ENCODE data around the gene AQP3. TPM values are rescaled to one million over a fixed set of nuclear protein-coding genes. Genes with fewer than 3 reads are reported as not detected.
"Not testable (repeated sequence)": the region's sequence is repeated elsewhere in the genome, so short reads cannot be mapped to it uniquely, and the experiment has no call there.

Gene AQP3
- total and polyA plus RNA-seq, 4 donors: 0.50 to 2.5 (median 1.3) TPM

DNA sequence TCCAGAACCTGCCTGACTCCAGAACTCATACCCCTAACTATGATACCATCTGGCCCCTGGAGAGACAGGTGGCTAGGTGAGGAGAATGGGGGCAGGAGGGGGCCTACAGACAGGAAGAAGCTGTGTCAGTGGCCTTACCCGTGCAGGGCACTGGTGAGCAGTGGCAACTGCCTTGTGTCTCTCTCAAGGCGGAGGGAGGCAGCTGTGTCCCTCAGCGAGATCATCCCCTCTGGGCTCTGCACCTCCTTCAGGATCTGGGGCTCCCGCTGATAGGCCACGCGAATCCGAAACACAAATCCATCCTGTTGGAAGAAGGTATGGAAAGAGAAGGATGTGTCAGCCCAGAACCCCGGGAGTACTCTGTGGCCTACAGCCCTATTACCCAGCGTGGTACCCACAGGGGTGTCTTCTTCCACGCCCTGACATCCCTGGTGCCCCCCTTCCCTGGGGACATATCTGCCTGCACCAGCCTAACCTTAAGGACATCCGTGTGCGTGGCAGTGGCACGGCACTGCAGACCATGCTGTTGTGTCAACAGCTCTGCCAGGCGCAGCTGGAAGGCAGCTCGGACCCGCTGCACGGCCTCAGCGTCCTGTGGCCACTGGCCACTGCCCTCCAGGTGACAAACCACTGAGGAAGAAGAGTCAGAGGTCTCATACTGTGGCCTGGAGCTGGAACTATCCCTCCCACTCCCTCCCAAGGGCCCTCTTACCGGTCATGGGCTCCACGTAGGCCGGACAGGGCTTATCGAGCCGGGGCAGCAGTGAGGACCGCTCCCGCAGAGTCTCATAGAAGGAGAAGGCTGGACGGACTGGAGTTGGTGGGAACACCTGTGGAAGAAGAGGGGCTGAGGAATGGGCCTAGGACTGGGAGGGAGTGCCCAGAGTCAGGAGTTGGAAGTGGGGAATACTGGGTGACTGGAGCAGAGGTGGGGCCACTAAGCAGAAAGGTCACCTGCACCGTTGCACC is 18.5 kb upstream of the AQP3 start:
- Histone ChIP-seq H3K36me3 (ENCODE audit: control insufficient read depth, insufficient read depth, low read length) (peaks cover 95% of the 10 kb centered on the region), H3K27ac (ENCODE audit: low read depth, low read length) (no peak overlapping the region), H3K4me3 (ENCODE audit: low read depth, low read length) (no peak overlapping the region), H3K27me3 (ENCODE audit: control insufficient read depth, insufficient read depth, low read length) (no peaks in the 10 kb centered on the region), H3K4me1 (ENCODE audit: control insufficient read depth, insufficient read depth, low read length) (no peaks in the 10 kb centered on the region), H3K9me3 (ENCODE audit: control insufficient read depth, insufficient read depth, low read length) (no peaks in the 10 kb centered on the region)
- 96% methylated on average over 27 of the region's 27 CpGs for WGBS (ENCODE audit: insufficient coverage)
- no peak for DNase-seq (ENCODE audit: low read depth in 4 of 6, low spot score in 6 of 6)

DNA sequence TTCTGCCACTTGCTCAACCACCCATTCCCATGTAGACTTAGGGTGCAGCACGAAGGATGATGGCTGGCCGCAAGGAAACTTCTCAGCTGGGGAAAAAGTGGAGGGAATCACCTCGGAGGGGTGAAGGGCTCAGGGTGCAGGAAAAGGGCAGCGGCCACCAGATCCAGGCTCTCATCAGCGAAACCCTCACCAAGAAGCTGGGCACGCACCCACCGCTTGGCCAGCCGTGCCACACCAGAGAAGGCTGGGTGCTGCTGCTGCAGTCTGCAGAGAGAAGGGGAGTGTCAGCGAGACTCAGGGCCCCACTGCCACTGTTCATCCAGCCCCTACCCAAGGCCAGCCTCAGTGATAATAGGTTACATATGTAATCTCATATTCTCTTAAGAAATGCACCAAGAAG is 17.7 kb upstream of the AQP3 start:
- Histone ChIP-seq H3K27ac (ENCODE audit: low read depth, low read length) (no peak overlapping the region), H3K9me3 (ENCODE audit: control insufficient read depth, insufficient read depth, low read length) (no peaks in the 10 kb centered on the region), H3K27me3 (ENCODE audit: control insufficient read depth, insufficient read depth, low read length) (no peaks in the 10 kb centered on the region), H3K36me3 (ENCODE audit: control insufficient read depth, insufficient read depth, low read length) (peaks cover 96% of the 10 kb centered on the region), H3K4me1 (ENCODE audit: control insufficient read depth, insufficient read depth, low read length) (no peaks in the 10 kb centered on the region), H3K4me3 (ENCODE audit: low read depth, low read length) (no peak overlapping the region)
- WGBS (ENCODE audit: insufficient coverage): 100% methylated on average over 7 of the region's 9 CpGs
- DNase-seq (ENCODE audit: low read depth in 4 of 6, low spot score in 6 of 6): no peak

DNA sequence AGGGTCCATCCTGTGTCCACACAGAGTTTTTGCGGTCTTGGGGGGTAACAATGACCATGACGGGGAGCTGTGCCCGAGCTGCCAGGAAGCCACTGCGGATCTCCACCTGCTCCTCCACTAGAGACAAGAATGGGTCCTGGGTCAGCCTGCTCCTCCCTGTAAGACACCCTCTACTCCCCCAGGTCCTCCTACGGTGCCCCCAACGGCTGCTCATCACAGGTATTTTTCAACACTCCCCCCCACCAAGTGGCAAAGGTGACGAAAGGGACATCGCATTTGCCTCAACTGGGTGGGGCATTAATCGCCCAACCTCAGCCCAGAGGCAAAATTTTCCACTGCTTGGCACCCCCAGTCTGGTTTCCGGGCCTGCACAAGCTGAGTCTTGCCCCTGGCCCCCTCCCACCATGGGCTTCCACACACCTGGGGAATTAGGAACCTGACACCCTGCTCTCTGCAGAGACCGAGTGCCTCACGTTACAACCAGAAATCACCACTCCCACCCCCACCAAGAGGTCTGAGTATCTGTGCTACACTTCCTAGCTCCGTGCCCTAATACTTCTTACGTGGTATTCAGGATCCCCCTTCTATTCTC is 16.7 kb upstream of the AQP3 start:
- 93% methylated on average over 14 of the region's 14 CpGs for WGBS (ENCODE audit: insufficient coverage)
- DNase-seq (ENCODE audit: low read depth in 4 of 6, low spot score in 6 of 6): no peak
- no peak overlapping the region for H3K27ac ChIP-seq (ENCODE audit: low read depth, low read length)
- peaks cover 89% of the 10 kb centered on the region for H3K36me3 ChIP-seq (ENCODE audit: control insufficient read depth, insufficient read depth, low read length)
- no peaks in the 10 kb centered on the region for H3K27me3 ChIP-seq (ENCODE audit: control insufficient read depth, insufficient read depth, low read length)
- H3K9me3 ChIP-seq (ENCODE audit: control insufficient read depth, insufficient read depth, low read length): no peaks in the 10 kb centered on the region
- H3K4me1 ChIP-seq (ENCODE audit: control insufficient read depth, insufficient read depth, low read length): no peaks in the 10 kb centered on the region
- H3K4me3 ChIP-seq (ENCODE audit: low read depth, low read length): no peak overlapping the region

DNA sequence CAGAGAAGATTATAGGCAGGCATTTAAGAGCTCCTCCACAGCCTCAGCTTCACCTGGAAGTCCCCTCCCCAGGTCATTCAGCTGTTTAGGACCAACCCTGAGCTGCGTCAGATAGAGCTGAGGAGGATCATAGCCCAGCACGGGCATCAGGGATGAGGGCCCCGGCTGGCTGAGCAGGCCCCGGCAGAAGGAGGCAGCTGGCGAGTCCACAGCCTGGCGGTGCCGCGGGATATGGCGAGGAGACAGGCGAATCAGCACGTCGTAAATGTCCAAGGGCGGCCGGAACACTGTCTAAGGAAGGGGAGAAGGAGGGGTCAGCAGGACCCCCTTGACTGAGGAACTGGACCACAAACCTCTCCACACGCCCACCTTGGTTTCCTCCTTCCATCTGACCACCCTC is 15.8 kb upstream of the AQP3 start:
- Histone ChIP-seq H3K27ac (ENCODE audit: low read depth, low read length) (no peak overlapping the region), H3K27me3 (ENCODE audit: control insufficient read depth, insufficient read depth, low read length) (no peaks in the 10 kb centered on the region), H3K9me3 (ENCODE audit: control insufficient read depth, insufficient read depth, low read length) (no peaks in the 10 kb centered on the region), H3K36me3 (ENCODE audit: control insufficient read depth, insufficient read depth, low read length) (peaks cover 79% of the 10 kb centered on the region), H3K4me1 (ENCODE audit: control insufficient read depth, insufficient read depth, low read length) (no peaks in the 10 kb centered on the region), H3K4me3 (ENCODE audit: low read depth, low read length) (no peak overlapping the region)
- no peak for DNase-seq (ENCODE audit: low read depth in 4 of 6, low spot score in 6 of 6)
- 92% methylated on average over 15 of the region's 15 CpGs for WGBS (ENCODE audit: insufficient coverage)

DNA sequence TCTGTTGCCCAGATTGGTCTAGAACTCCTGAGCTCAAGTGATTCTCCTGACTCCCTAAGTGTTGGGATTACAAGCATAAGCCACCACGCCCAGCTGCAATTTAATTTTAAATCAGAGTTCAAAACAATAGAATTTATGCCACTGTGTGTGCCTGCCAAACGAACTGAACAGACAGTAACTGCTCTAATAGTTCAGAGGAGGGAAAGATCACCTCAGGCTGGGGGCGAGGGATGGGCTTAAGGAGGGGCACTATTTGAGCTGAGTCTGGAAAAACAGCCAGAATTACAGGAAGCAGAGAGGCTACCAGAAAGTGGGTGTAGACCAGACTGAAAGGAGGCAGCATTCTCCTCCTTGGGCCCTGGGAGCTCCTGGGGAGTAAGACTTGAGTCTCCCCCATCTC is 14.1 kb upstream of the AQP3 start:
- Histone ChIP-seq H3K27me3 (ENCODE audit: control insufficient read depth, insufficient read depth, low read length) (no peaks in the 10 kb centered on the region), H3K36me3 (ENCODE audit: control insufficient read depth, insufficient read depth, low read length) (peaks cover 63% of the 10 kb centered on the region), H3K27ac (ENCODE audit: low read depth, low read length) (no peak overlapping the region), H3K4me3 (ENCODE audit: low read depth, low read length) (no peak overlapping the region), H3K9me3 (ENCODE audit: control insufficient read depth, insufficient read depth, low read length) (no peaks in the 10 kb centered on the region), H3K4me1 (ENCODE audit: control insufficient read depth, insufficient read depth, low read length) (no peaks in the 10 kb centered on the region)
- 86% methylated on average over 2 of the region's 3 CpGs for WGBS (ENCODE audit: insufficient coverage)
- no peak for DNase-seq (ENCODE audit: low read depth in 4 of 6, low spot score in 6 of 6)

DNA sequence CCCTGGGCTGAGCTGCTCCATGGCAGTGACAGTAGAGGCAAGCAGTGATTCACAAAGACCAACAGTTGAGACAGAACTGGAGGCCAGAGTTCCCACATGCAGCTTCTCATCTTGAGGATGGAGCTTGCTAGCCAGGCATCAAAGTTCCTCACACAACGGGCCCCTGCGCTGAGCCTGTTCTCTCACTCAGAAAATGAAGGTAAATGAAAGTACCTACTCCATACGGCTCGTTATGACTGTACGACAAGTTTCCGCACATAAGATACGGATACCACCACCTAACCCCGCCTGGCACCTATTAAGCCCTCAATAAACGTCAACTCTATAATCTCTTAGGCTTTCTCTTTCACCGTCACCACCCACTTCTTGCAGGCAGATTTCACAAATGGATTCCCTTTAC is 13.5 kb upstream of the AQP3 start:
- H3K36me3 ChIP-seq (ENCODE audit: control insufficient read depth, insufficient read depth, low read length): peaks cover 57% of the 10 kb centered on the region
- WGBS (ENCODE audit: insufficient coverage): 97% methylated on average over 9 of the region's 10 CpGs
- H3K9me3 ChIP-seq (ENCODE audit: control insufficient read depth, insufficient read depth, low read length): no peaks in the 10 kb centered on the region
- H3K4me3 ChIP-seq (ENCODE audit: low read depth, low read length): no peak overlapping the region
- no peaks in the 10 kb centered on the region for H3K4me1 ChIP-seq (ENCODE audit: control insufficient read depth, insufficient read depth, low read length)
- DNase-seq (ENCODE audit: low read depth in 4 of 6, low spot score in 6 of 6): no peak
- no peaks in the 10 kb centered on the region for H3K27me3 ChIP-seq (ENCODE audit: control insufficient read depth, insufficient read depth, low read length)
- no peak overlapping the region for H3K27ac ChIP-seq (ENCODE audit: low read depth, low read length)

DNA sequence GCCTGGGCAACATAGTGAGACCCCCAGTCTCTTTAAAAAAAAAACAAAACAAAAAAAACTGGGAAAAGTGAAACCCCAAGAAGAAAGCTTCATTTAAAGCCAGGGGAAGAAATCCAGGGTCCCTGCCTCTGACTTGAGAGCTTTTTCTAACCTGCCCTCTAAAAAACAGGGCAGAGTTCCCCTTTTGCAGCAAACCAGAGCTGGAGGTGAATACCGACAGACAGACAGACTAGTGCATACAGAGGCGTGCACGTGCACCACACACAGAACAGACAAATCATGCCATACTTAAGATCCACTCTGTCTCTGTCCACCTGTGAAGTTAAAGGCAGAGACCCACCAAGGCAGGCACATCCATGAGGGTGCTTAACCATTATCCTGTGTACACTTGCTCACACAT is 11.7 kb upstream of the AQP3 start:
- no peaks in the 10 kb centered on the region for H3K27me3 ChIP-seq (ENCODE audit: control insufficient read depth, insufficient read depth, low read length)

DNA sequence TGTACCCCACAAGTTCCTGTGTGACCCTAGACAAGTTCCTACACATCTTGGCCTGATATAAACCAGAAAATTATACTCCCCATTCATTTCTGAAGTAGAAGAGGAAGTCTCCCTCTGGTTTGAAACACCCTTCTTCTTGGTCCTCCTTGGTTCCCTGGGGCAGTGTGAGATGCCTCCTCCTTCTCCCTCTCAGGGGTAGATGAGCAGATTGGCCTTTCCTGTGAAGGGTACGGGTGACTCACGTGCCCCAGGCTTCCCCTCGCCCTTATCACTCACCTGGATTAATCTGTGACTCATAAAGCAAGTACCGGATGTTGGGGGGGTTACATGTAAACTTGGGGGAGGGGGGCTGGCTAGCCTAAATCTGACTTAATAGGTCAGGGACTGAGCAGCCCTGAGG is 11.1 kb upstream of the AQP3 start:
- no peaks in the 10 kb centered on the region for H3K4me1 ChIP-seq (ENCODE audit: control insufficient read depth, insufficient read depth, low read length)
- H3K27me3 ChIP-seq (ENCODE audit: control insufficient read depth, insufficient read depth, low read length): no peaks in the 10 kb centered on the region
- no CpG with 5 or more reads among the region's 4 CpGs for WGBS (ENCODE audit: insufficient coverage)
- DNase-seq (ENCODE audit: low read depth in 4 of 6, low spot score in 6 of 6): no peak
- H3K27ac ChIP-seq (ENCODE audit: low read depth, low read length): no peak overlapping the region
- H3K4me3 ChIP-seq (ENCODE audit: low read depth, low read length): no peak overlapping the region
- H3K36me3 ChIP-seq (ENCODE audit: control insufficient read depth, insufficient read depth, low read length): peaks cover 35% of the 10 kb centered on the region
- H3K9me3 ChIP-seq (ENCODE audit: control insufficient read depth, insufficient read depth, low read length): no peaks in the 10 kb centered on the region

More for the DNA sequence above, 11.7 kb upstream of the AQP3 start:
- no peak for DNase-seq (ENCODE audit: low read depth in 4 of 6, low spot score in 6 of 6)
- Histone ChIP-seq H3K9me3 (ENCODE audit: control insufficient read depth, insufficient read depth, low read length) (no peaks in the 10 kb centered on the region), H3K4me1 (ENCODE audit: control insufficient read depth, insufficient read depth, low read length) (no peaks in the 10 kb centered on the region), H3K36me3 (ENCODE audit: control insufficient read depth, insufficient read depth, low read length) (peaks cover 42% of the 10 kb centered on the region), H3K4me3 (ENCODE audit: low read depth, low read length) (no peak overlapping the region), H3K27ac (ENCODE audit: low read depth, low read length) (no peak overlapping the region)
- WGBS (ENCODE audit: insufficient coverage): 86% methylated on average over 3 of the region's 3 CpGs

DNA sequence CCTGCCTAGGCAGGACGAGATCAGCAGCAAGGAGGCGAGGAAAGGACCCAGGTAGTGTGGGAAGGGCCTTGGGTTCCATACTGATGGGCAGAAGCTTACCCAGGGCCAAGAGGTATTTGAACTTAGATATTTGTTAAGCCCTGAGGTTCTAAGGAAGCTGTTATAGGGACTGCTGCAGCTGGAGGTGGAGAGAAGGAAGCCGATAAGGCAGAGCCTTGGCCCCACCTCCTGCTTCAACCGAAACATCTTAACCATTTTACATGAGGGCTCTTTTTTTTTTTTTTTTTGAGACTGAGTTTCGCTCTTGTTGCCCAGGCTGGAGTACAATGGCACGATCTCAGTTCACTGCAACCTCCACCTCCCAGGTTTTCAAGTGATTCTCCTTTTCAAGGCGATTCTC is 8.6 kb upstream of the AQP3 start:
- WGBS (ENCODE audit: insufficient coverage): 81% methylated on average over 5 of the region's 7 CpGs

DNA sequence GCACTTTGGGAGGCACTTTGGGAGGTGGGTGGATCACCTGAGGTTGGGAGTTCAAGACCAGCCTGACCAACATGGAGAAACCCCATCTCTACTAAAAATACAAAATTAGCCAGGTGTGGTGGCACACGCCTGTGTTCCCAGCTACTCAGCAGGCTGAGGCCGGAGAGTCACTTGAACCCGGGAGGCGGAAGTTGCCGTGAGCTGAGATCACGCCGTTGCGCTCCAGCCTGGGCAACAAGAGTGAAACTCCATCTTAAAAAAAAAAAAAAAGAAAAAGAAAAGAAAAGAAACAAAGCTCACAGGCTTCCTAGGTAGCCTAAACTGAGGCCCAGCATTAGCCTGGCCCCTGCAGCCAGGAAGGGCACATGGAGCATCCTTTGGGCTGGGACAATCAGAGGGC is 8.1 kb upstream of the AQP3 start:
- not testable (repeated sequence) for H3K27ac ChIP-seq (ENCODE audit: low read depth, low read length); H3K4me1 ChIP-seq (ENCODE audit: control insufficient read depth, insufficient read depth, low read length); H3K36me3 ChIP-seq (ENCODE audit: control insufficient read depth, insufficient read depth, low read length); H3K9me3 ChIP-seq (ENCODE audit: control insufficient read depth, insufficient read depth, low read length); H3K4me3 ChIP-seq (ENCODE audit: low read depth, low read length); DNase-seq (ENCODE audit: low read depth in 4 of 6, low spot score in 6 of 6); H3K27me3 ChIP-seq (ENCODE audit: control insufficient read depth, insufficient read depth, low read length)
- WGBS (ENCODE audit: insufficient coverage): no CpG with 5 or more reads among the region's 8 CpGs

More for the DNA sequence above, 8.6 kb upstream of the AQP3 start:
- DNase-seq (ENCODE audit: low read depth in 4 of 6, low spot score in 6 of 6): no peak
- H3K27me3 ChIP-seq (ENCODE audit: control insufficient read depth, insufficient read depth, low read length): no peaks in the 10 kb centered on the region
- H3K36me3 ChIP-seq (ENCODE audit: control insufficient read depth, insufficient read depth, low read length): peaks cover 11% of the 10 kb centered on the region
- H3K27ac ChIP-seq (ENCODE audit: low read depth, low read length): no peak overlapping the region
- H3K4me3 ChIP-seq (ENCODE audit: low read depth, low read length): no peak overlapping the region
- H3K9me3 ChIP-seq (ENCODE audit: control insufficient read depth, insufficient read depth, low read length): no peaks in the 10 kb centered on the region
- H3K4me1 ChIP-seq (ENCODE audit: control insufficient read depth, insufficient read depth, low read length): no peaks in the 10 kb centered on the region

Data from spinal cord (tissue), 10 donors.